HG03103 (cell line): Measurements from ENCODE around the gene PSMC2.

Source experiments
- ATAC-seq: cut with Tn5 transposase; IDR thresholded peaks from one replicate; pipeline ENCODE4 v1.9.1; 2021; ENCODE audit warnings: low read depth; ENCODE audit not compliant: unreplicated experiment

PSMC2 gene

DNA sequence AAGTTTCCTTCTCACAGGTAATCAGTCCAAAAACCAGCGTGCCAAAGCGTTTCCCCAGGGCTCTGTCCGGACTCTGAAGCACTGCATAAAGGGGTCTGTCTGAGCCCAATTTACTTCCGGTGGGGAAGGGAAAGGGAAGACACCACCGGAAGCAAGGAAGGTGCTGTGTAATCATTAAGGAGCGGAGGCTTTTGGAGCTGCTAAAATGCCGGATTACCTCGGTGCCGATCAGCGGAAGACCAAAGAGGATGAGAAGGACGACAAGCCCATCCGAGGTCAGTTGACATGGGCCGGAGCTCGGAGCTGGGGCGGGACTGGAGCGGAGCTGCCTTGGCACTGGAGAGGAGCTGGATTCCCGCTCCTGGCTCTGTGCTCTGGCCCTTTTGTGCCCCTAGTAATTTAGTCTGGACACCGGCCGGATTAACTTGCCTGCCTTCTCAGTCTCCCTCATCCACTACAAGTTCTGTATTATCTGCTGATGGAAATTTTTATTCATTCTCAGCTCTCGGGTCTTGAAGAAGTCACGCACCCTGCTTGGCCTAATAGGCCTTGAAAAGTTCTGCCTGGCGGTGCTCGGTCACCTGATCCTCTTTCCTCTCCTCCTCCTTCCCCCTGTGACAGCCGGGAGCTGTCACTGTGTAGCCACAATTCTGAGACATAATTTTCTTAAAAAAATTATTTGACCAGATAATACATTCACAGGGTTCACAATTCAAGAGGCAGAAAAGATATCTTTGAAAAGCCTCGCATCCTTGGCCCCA lies at the start of gene PSMC2:
Gene PSMC2, plus strand, starts transcription at position 137 of the 761 bp plus-strand sequence. Its CDS starts 69 bp downstream, at position 206.
- ATAC-seq = peak; percentile 57

GRCh38 chr7:103297837-103298179 lies 49.6 kb upstream of the PSMC2 start:
- ATAC-seq = no peak

- ATAC-seq = no peak
These were observed 47.8 kb upstream of the PSMC2 start for GRCh38 chr7:103299660-103300059.

GRCh38 chr7:103301441-103301840 lies 46.0 kb upstream of the PSMC2 start:
- ATAC-seq = no peak

GRCh38 chr7:103307503-103308231 lies 39.8 kb upstream of the PSMC2 start:
- ATAC-seq = no peak

DNA sequence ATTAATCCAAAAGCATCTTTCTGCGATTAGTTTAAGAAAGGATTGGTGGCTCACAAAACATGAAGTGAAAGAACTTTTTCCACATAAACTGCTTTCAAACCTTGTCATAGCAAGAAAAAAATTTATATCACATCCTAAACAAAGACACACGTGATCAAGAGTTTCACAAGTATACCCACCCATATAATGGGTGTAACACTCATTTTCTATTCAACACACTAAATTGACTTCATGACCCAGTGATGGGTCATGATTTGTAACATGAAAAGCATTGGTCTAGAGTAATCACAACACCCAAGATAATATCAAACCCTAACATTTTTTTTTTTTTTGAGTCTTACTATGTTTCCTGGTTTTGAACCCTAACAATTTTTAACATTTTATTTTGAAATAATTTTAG lies 32.6 kb upstream of the PSMC2 start:
- ATAC-seq = no peak

- no peak for ATAC-seq
These were observed 31.0 kb upstream of the PSMC2 start for GRCh38 chr7:103316380-103316941.

- no peak for ATAC-seq
These were observed 30.4 kb upstream of the PSMC2 start for GRCh38 chr7:103317009-103317408.

DNA sequence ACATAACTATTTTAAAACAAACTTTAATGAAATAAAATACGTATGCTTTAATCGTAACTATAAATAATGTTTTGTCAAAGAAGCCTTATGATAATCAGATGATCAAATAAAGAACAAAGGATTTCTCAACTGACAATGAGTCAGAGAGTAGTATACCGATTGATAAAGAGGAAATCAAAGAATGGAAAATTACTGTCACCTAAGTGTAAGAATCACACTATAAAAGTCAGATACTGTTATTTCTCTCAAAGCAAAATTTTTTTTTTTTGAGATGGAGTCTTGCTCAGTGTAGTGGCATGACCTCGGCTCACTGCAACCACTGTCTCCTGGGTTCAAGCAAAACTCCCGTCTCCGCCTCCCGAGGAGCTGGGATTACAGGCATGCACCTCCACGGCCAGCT lies 21.7 kb upstream of the PSMC2 start:
- no peak for ATAC-seq

DNA sequence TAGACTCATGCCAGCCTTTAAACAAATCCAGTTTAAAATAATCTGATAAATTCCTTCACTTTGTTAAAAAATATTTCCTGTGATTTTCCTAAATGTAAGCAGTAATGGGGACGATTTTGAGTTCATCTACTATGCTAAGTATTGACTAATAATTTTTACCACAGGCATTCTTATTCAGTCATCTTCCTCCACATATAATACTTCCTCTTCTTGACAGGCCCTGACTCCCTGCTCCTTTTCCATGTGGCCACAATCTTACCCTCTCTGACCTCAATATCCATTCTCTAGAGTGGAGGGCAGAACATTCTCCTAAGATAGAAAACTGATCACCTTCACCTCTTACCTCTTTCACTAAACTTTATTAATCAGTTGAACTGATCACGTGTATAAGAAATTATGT lies 10.7 kb upstream of the PSMC2 start:
- ATAC-seq = no peak

- ATAC-seq = no peak
These were observed 8.6 kb upstream of the PSMC2 start for GRCh38 chr7:103338864-103339263.

GRCh38 chr7:103341466-103341865 lies 6.0 kb upstream of the PSMC2 start:
- ATAC-seq = no peak

- no peak for ATAC-seq
These were observed 4.1 kb upstream of the PSMC2 start for GRCh38 chr7:103343332-103343731.

DNA sequence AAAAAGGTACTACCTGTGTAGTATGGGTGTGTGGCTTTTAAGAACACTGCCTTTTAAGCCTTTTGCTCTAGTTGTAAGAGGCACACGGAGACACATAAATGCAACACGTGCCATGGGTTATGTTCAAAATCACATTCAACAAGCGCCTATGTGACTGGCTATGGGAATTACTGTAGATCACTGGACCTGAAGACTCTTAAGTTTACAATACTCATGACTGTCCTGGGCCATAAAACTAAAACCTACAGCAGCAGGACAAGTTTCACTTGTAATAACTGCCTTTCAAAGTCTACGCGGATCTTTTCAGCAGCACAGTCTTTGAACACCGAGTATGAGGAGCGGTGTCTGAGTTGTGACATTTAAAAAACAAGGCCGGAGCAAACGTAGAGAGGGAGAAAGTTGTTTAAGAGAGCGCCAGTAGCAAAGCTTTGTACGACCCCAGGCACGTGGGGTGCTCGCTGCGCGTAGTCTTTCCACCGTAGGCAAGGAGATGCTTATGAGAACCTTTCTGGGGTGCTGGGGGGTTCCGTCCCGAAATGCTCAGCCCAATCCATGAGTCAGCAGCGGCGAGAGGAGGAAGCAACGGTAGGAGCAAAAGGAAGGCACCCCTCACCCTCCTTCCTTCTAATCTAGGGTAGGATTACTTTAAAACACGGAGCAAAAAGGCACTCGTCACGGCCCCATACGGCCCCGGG lies 3.5 kb upstream of the PSMC2 start:
- no peak for ATAC-seq

- peak; percentile 76 for ATAC-seq
These were observed 2.8 kb upstream of the PSMC2 start, which contains the start of gene DNAJC2 for GRCh38 chr7:103344453-103345149. TSS of gene DNAJC2 (minus strand) at chr7:103344767. CDS start at chr7:103344622, 145 bp downstream.

GRCh38 chr7:103346396-103346795 lies 1.0 kb upstream of the PSMC2 start:
- no peak for ATAC-seq

- ATAC-seq = no peak
These were observed 1.0 kb downstream of the PSMC2 start for GRCh38 chr7:103348452-103348851.

- ATAC-seq = no peak
These were observed 1.5 kb downstream of the PSMC2 start for GRCh38 chr7:103348959-103349358.

- no peak for ATAC-seq
These were observed 2.4 kb downstream of the PSMC2 start for GRCh38 chr7:103349805-103350204.

DNA sequence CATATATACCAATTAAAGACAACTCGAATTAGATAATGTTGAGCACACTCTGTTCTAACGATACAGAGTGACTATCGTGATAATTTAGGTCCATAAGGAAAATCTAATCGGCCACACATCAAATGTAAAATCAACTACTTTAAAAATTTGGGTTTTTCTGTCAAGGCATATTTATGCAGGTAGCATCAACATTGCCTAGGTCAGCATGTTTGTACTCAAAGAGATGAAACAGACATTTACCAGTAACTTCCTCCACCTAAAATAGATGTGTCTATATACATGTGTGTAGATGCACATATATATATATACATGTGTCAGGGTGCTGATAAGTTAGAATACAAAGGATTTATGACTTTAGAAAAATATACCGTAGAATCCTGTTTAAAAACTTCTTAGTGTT lies 22.0 kb downstream of the PSMC2 start:
- no peak for ATAC-seq
